HG02798 (cell line): Measurements from ENCODE around the gene ARHGAP10.

ENCODE experiments used
- ATAC-seq: cut with Tn5 transposase; IDR thresholded peaks from one replicate; pipeline ENCODE4 v1.9.1; 2021; ENCODE audit warnings: mild to moderate bottlenecking; ENCODE audit not compliant: unreplicated experiment, poor library complexity

ARHGAP10 gene

DNA sequence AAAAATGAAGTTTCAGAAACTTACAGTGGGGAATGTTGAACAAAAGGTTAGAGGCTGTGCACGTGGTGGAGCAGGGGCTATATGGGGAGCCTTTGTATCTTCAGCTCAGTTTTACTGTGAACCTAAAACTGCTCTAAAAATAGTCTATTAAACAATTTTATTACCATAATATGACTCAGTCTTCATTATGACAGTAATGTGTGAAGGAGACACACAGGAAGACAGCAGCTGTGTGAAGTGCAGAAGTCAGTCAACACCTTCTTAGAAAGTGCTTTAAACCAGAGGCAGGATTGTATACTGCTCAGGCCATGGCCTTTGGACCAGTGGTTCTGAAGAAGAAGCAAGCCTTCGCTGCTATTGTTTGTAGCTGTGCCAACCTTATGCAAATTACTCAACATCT, 89.7 kb downstream of the ARHGAP10 start:
- peak; percentile 71 for ATAC-seq

DNA sequence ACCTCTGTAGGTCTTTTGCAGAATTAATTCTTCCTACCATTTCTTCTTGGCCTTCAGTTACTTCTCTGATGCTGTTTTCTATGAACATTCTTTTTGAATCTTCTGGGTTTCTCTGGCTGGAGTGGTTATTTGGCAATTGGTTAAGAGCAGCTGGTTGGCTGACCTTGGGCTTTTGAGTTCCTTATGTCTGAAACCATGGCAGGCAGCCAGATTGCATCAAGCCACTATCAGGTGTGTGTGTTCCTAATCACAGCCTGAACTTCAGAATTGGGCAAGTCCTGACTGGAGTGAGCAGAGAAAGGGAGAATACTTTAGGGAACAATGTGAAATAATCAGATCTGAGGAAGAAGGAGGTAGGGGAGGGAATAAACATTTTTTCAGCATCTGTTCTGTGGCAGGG, 90.2 kb downstream of the ARHGAP10 start:
- no peak for ATAC-seq

DNA sequence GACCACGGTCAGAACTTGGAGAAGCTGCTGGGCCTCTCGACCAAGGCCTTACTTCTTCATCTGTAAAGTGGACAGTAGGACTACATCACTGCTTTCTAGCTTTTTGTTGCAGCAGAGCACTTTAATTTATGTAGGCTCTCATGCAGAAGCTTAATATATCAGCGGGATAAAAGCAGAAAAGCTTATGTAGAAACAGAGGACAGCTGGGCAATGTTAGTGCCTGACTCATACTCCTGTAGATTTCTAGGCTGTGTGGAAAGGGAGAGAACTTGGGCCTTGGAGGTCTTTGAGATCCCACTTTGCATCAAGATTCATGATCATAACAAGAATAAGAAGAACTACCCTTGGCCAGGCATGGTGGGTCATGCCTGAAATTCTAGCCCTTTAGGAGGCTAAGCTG, 91.2 kb downstream of the ARHGAP10 start:
- no peak for ATAC-seq

DNA sequence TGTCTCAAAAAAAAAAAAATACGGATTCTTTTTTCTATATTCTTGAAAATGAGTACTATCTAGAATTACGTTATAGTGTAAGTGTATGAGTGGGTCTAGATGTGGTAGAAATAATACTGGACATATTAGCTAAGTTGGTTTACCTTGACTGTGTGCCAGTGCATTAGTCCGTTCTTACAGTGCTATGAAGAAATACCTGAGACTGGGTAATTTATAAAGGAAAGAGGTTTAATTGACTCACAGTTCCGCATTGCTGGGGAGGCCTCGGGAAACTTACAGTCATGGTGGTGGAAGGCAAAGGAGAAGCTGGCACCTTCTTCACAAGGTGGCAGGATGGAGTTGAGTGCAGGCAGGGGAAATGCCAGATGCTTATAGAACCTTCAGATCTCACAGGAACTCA, 92.4 kb downstream of the ARHGAP10 start:
- ATAC-seq = no peak

DNA sequence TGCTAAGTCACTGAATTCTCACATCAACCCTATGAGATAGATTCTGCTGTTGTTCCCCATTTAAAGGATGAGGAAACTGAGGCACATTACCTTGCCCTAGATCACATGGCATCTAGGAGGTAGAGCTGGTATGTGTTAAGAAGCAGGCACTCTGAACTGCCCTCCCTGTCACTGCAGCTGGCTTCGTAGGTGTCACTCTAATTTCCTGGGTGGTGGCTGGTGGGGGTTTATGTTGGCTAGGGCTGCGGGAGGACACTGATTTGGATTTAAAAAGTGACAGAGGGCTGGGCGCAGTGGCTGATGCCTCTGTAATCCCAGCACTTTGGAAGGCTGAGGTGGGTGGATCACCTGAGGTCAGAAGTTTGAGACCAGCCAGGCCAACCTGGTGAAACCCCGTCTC, 93.0 kb downstream of the ARHGAP10 start:
- ATAC-seq = no peak

DNA sequence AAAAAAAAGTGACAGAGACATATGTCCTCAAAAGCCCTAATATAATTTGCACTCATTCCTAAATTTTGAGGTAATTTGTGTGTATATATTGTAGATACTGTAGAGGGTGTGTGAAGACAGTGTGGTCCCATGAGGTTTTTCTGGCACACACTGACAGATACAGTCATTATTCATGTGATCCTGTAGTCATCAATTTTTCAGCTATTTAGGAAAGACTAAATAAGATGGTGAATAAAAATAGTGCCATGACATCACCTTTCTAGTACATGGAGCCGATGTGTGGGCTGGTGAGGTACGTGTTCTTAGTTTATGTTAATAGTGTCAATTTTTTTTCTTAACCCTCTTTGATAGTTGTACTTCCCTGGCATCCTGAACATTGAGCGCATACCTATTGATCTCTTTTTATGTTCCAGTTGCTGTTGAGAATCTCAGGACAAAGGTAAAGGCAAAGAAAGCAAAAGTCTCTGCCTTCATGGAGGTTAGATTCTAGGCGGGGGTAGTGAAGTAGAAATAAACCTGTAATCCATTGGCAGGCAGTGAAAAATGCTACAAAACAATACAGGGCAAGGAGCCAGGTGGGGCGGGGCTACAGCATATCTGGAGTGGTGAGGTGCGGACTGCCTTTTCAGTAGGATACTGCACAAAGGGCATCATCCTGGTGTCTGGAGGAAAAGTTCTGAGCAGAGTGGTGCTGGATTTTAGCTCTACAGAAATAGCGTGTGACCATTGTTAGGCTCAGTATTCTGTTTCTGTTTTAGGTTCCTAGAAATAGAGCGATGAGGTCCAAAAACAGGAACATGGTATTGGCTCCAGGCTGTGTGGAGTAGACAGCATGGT, 93.8 kb downstream of the ARHGAP10 start:
- ATAC-seq = no peak

DNA sequence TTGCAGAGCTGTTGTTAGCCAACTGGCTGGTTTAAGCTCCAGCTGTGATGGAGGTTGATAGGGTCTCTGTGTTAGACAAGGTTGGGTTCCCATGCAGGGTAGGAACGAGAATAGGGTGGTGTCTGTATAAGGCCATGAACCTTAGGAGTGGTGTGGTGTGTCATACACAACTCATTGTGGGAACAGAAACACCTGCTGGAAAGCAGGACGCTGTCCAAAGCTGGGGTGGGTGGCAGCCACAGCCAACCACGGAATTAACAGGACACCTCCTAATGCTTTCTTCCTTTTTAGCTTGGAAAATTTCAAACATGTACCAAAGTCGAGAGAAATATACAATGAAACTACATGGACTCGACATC, 94.4 kb downstream of the ARHGAP10 start:
- no peak for ATAC-seq

DNA sequence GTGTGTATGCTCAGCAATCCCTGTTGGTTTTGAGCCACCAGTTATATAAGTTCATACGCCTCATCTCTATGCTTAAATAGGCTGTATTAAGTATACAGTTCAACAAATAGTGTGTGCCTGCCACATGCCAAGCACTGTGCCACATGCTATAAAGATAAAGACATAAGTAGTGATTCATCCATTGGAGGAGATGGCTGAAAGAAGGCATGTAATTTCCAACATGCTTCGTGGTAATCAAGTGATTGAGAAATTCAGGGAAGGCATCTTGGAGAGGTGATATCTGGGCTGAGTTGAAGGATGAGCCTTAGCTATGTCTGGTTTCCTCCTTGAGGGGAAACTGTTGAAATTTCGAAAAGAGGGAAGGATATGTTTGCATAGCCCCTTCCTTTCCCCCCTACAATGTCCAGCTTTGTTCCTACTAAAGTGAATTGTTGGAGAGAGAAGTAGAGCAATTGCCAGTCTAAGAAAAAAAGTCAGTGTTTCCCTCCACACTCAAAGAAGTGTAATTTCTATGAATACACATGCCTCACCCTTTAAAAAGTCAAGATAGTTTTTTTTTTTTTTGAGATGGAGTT, 96.5 kb downstream of the ARHGAP10 start:
- no peak for ATAC-seq

DNA sequence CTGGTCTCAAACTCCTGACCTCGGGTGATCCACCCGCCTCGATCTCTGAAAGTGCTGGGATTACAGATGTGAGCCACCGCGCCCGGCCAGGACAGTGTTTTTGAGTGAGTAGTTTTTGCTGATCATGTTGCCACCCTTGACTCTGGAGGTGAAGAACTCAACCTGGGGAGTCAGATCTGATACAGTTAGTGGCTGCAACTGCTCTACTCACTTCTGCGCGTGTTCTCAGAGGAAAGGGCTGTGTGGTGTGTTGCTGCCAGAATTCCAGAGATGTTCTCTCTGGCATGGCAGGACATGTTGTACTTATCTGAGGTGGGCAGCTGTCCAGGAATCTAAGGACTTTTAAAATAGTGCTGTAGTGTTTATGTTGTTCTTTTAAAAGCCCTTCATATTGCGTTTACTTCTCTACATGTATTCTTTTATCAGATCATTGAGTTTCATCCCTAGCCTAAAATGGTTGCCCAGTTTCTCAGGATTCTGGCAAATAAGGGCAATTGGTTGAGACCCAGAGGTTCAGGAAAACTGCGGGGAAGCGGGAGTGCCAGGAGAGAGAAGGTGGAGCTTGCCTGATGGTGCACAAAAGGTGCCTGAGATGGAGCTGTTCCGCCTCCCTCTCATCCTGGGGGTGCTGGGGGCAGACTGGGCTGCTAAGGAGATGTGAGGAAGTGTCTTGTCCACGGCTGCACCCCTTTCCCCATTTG, 97.7 kb downstream of the ARHGAP10 start:
- ATAC-seq = no peak

DNA sequence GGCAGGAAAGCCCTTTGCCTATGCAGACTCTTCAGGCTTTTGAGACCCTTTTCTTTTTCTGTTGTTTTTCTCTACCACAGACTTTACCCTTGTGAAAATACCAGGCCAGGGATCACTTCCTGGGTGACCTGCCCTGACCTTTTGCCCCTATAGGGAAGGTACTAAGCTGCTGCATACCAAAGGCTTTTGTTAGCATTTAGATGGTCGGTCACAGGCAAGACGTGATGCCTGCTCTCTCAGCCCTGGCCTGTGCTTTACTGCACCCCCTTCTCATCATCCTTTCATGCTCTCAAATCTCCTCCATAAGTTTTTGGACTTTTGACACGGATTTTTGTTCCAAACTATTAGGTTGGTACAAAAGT, 98.2 kb downstream of the ARHGAP10 start:
- no peak for ATAC-seq

DNA sequence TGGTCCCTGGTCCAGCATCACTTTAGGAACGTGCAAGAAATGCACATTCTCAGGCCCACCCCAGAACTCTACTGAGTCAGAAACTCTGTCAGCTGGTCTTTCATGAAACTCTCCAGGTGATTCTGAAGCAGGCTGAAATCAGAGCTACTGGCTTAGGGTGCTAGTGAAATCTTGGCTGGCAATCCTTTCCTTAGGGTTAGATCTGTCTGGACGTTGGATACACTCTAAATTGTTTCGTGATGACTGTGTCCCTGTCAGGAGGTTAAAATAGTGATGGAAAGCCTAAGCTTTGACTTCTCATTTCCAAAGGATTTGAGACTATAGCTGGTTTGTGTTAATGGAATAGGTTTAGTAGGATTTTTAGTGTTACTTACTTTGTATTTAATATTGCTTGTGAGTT, 99.1 kb downstream of the ARHGAP10 start:
- no peak for ATAC-seq

DNA sequence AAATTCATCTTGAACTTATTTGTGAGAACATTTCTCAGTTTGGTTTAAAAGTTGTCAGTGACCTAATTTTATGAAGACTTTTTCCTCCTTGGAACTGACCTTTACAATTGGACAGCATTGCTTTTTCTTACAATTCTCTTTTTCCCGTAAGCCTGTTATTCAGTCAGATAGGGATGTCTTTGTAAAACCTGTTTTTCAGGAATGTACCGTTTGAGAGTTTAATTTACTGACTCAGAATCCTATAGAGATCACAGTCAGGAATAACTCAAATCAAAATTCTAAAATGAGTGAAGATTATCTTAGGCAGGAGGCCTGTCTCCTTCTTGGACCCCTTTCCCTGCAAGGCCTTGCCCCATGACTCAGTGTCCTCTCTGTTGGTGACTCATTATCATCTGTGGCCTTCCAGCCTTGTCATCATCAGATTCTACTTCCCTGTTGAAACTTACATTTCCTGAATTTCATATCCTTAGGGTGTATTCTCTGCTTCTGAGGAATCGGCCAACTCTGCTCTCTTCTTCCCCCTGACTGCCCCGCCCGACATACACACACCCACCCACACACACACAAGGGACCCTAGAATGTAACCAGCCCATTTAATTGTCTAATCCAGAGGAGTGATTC, 99.8 kb downstream of the ARHGAP10 start:
- no peak for ATAC-seq

DNA sequence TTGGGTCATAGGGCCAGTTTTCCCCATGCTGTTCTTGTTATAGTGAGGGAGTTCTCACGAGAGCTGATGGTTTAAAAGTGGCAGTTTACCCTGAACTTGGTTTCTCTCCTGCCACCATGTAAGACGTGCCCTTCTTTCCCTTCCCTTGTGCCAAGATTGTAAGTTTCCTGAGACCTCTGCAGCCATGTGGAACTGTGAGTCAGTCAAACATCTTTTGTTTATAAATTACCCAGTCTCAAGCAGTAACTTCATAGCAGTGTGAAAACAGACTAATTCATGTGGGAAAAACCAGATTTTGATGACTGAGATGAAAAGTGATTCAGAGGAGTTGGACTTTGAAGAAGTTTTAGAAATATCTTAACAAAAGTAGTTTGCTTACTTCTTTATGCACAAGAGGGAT, 101.4 kb downstream of the ARHGAP10 start:
- ATAC-seq = no peak

DNA sequence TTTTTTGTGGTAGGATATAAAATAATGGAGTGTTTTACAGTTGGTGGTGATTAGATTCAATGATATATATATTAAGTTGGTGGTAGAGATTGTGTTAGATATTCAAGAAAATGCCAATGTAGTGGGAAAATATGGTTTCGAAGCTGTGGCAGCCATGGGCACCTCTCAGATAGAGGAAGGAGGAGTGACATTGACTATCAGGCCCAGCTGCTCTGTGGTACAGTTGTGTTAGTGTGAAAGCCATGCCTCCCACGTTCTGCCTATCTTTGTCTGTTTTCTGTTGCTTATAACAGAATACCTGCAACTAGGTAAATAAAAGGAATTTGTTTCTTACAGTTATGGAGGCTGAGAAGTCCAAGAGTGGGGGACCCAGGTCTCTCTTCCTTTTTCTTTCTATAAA, 101.9 kb downstream of the ARHGAP10 start:
- no peak for ATAC-seq

DNA sequence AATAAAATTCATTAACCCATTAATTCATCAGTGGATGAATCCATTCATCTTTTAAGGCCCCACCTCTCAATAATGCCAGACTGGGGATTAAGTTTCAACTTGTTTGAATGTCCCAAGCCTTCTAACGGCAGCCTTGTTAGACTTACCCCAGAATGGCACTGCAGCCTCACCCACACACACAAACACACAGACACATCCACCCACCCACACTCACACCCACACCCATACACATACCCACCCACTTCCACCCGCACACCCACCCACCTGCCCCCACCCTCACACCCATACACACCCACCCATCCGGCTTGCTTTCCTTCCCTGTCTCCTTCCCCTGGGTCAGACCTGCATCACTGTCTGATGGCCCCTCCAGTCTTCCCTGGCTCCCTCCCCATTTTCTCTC, 102.6 kb downstream of the ARHGAP10 start:
- no peak for ATAC-seq

DNA sequence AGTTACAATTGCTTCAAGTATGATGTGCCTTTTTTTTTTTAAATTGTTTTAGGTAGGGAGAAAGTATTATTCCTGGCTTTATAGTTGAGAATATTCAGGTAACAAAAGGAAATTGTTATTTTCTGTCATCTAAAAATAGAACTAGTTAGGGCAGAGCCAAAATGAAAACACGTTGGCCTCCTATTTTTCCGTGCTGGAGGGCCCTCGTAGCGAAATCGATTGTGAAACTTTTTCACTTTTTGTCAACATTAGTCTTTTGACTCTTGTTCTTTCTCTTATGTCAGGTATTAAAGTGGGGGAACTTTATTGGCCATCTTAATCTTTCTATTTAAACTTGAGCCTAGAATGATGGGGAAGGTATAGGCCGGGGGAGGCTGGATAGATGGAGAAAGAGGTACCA, 104.9 kb downstream of the ARHGAP10 start:
- peak; percentile 54 for ATAC-seq

DNA sequence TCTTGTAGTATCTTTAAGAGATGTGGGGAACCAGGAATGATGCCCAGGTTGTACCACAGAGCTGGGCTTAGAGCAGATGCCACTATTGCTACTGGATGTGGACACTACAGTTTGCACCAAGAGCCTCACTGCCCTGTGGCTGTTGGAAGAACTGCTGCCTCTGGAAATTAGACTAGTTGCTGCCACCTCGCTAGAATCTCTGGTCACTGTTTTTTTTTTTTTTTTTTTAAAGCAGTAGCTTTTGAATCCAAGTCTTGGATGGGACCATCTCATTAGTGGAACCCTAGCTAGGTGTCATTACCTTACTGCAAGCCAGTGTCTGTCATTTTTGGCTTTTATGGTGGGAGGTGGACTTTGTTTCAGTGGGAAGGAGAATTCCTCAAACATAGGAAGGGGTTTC, 105.5 kb downstream of the ARHGAP10 start:
- ATAC-seq = peak; percentile 34

DNA sequence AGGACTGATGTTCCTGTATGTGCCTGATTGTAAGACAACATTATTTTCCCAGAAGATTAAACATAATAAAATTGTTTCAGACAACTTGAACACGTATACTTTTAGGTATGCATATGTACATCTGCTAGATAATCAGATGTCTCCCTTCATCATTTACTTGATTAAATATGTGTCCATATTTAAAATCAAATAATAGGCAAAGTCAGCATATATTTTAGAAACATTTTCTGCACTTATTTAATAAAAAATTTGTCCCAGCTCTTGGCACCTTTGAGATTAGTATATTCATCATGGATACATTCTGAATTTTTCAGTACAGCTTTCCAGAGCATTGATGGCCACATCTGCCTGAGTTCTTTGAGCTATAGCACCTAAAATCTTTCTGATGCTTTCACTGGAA, 106.0 kb downstream of the ARHGAP10 start:
- ATAC-seq = no peak

DNA sequence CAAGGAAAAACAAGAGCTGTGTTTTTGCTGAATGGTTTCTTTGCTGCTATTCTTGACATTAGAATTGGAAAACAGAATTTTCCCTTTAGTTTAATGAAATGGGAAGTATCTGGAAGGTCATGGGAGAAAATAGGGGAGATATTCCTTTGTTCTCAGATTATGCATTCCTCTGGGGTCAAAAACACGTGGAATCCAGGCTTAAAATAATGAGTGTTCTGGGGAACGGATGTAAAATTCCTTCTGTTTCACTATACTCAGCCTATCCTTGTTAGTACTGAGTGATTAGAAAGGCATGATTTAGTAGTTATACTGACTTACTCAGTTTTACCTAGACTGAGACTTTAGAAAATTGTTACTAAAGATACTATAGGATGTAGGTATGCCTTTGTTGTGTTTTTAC, 107.3 kb downstream of the ARHGAP10 start:
- ATAC-seq = no peak

DNA sequence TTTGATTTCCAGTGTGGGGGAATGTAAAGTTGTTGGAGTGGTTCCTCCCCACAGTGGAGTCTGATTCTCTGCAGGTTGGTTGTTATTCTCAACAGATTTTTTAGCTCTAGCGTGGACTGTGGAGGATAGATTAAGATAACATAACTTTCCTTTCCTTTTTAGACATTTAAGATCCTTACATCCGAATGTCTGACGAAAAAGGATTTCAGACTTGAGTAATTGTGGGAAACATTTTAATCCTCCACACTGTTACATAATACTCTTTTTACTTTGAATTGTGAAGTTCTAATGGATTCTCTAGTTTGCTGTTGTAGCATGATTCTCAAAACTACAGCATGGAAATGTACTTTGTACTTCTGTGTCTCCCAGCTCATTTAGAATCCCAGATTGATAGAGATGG, 107.8 kb downstream of the ARHGAP10 start:
- no peak for ATAC-seq
